ENCODE data around the gene CADM3.

CADM3 gene

DNA sequence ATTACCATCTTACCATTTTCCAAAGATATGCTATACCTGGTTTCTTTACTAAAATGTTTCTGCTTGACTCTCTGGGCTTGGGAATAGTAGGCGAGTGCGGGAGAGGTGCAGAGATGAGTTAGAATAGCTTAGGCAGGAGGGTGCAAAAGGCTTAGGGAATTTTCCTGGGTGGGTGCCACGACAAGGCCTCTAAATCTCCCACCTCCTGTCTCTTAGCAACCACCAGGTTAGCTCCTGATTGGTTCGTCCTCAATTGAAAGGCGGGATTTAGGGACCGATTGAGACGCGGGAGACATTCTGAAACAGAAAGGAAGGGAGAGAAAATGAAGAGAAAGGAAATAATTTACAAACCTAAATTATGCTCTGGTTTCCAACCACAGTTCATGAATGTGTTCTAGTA, 36.4 kb downstream of the CADM3 start:
- TF ChIP-seq, protein P1, sequence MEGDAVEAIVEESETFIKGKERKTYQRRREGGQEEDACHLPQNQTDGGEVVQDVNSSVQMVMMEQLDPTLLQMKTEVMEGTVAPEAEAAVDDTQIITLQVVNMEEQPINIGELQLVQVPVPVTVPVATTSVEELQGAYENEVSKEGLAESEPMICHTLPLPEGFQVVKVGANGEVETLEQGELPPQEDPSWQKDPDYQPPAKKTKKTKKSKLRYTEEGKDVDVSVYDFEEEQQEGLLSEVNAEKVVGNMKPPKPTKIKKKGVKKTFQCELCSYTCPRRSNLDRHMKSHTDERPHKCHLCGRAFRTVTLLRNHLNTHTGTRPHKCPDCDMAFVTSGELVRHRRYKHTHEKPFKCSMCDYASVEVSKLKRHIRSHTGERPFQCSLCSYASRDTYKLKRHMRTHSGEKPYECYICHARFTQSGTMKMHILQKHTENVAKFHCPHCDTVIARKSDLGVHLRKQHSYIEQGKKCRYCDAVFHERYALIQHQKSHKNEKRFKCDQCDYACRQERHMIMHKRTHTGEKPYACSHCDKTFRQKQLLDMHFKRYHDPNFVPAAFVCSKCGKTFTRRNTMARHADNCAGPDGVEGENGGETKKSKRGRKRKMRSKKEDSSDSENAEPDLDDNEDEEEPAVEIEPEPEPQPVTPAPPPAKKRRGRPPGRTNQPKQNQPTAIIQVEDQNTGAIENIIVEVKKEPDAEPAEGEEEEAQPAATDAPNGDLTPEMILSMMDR (IDR thresholded peaks at IDR 0.05; ENCODE audit: low read depth, low read length), result no peak
- no peak overlapping the region for H3K4me3 ChIP-seq (ENCODE audit: low read depth, low read length)
- DNase-seq, result no peak
- no peaks in the 10 kb centered on the region for H3K36me3 ChIP-seq
- peaks cover 3% of the 10 kb centered on the region for H3K9me3 ChIP-seq (ENCODE audit: severe bottlenecking)
- peaks cover 95% of the 10 kb centered on the region for H3K27me3 ChIP-seq (ENCODE audit: insufficient read depth, low read depth, severe bottlenecking)
- no peak overlapping the region for H3K27ac ChIP-seq

DNA sequence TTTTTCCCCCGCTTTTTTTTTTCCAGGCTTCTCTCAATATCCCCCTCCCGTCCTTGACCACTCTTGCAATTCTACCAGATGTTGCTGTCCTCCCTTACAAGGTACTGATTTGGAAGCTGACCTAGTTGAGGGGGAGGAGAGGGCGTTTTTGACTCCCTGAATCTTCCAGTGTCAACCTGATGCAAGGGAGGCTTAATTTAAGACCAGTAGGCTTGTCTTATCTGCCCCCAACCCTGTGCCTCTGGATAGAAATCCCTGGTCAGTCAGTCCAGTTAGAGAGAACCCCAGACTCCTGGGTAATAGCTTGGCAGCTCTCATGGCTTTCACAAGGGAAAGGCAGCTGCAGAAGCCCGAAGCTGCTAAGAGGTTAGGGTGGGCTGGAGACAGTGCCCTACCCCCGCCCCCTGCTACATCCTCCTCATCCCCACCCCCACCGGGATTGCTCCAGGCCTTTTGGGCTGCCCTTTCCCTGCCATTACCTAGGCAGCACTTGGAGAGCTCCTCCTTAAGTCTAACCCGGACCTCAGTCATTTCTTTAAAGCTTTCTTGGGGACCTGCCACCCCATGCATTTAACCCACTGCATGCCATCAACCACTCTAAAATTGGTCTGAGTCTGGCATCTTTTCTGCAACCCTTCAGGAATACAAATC, 36.9 kb downstream of the CADM3 start:
- Histone ChIP-seq H3K27ac (no peak overlapping the region), H3K36me3 (no peaks in the 10 kb centered on the region), H3K9me3 (ENCODE audit: severe bottlenecking) (peaks cover 3% of the 10 kb centered on the region), H3K4me3 (ENCODE audit: low read depth, low read length) (no peak overlapping the region), H3K27me3 (ENCODE audit: insufficient read depth, low read depth, severe bottlenecking) (peaks cover 92% of the 10 kb centered on the region)
- TF ChIP-seq, protein P1 (IDR thresholded peaks at IDR 0.05; ENCODE audit: low read depth, low read length), result no peak
- no peak for DNase-seq

DNA sequence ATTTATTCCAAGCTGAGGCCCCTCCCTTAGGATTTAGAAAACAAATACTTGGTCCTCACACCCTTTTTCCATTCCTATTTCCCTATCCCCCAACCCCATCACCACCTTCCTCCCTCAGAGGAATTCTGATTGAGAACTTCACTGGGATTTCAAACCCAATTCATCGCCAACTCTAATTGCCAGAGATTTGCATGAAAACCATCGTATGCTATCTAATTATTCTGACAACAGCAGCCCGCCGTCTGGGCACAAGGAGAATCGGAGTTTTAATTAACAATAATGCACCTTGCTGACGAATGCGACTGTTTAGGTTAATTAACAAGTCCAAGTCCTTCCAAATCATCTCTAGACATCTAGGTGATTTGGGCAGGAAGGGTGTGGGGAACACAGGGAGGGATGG, 37.6 kb downstream of the CADM3 start:
- TF ChIP-seq, protein P1 (IDR thresholded peaks at IDR 0.05; ENCODE audit: low read depth, low read length), result no peak
- H3K36me3 ChIP-seq, result no peaks in the 10 kb centered on the region
- peaks cover 3% of the 10 kb centered on the region for H3K9me3 ChIP-seq (ENCODE audit: severe bottlenecking)
- H3K4me3 ChIP-seq (ENCODE audit: low read depth, low read length), result no peak overlapping the region
- no peak for DNase-seq
- peaks cover 86% of the 10 kb centered on the region for H3K27me3 ChIP-seq (ENCODE audit: insufficient read depth, low read depth, severe bottlenecking)
- H3K27ac ChIP-seq, result no peak overlapping the region

DNA sequence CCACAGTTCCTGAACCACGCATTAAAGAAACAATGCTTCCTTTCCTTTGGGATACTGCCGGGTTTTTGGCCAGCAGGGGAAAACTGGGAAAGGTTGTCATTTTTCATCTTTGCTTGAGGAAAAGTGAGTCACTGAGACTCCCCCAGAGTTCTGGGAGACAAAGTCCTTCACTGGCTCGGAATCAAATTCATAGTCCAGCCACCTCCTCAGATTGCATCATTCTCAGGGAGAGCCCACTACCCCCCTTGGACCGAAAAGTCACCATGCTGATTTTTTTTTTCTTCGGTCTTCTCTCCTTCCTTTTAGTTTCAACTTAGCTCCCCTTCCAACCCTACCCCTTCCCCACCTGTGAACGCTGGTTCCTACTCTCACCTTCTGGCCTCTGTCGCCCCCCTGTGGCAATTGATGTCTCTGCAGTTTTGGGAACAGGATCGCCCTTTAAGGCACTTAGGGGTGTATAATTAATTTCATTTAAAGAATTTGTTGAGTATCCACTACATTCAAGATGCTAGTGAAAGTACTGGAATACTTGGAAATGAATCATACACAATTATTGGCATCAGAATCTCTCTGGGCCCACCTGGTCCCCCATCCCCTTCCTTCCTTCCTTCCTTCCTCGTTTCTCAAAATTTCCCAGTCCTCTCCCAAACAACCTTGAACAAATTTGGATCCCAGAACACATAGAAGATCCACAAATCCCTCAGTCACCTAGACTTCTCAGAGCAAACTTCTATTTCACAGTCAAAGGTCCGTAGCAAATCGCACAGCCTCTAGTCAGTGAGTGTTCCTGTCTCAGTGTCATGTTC, 40.1 kb downstream of the CADM3 start:
- H3K27ac ChIP-seq, result no peak overlapping the region
- TF ChIP-seq, protein P1 (IDR thresholded peaks at IDR 0.05; ENCODE audit: low read depth, low read length), result peak; percentile 84
- peak; percentile 62 for DNase-seq
- H3K4me3 ChIP-seq (ENCODE audit: low read depth, low read length), result no peak overlapping the region
- no peaks in the 10 kb centered on the region for H3K36me3 ChIP-seq
- peaks cover 85% of the 10 kb centered on the region for H3K27me3 ChIP-seq (ENCODE audit: insufficient read depth, low read depth, severe bottlenecking)
- peaks cover under 1% of the 10 kb centered on the region for H3K9me3 ChIP-seq (ENCODE audit: severe bottlenecking)

DNA sequence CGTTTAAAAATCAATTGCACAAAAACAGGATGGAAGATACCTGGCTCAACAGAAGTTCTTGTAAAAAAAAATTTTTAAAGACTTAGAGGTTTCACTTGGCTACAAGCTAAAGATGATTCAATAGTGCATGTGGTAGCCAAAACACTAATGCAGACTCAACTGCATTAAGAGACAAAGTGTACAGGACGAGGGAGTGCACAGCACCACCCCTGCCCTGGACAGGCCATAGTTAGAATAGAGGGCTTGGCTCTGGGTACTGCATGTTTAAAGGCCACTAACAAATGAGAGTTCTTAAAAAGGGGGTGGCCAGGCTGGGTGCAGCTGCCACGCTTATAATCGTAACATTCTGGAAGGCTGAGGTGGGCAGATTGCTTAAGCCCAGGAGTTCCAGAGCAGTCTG, 41.2 kb downstream of the CADM3 start:
- TF ChIP-seq, protein P1 (IDR thresholded peaks at IDR 0.05; ENCODE audit: low read depth, low read length), result no peak
- peaks cover 85% of the 10 kb centered on the region for H3K27me3 ChIP-seq (ENCODE audit: insufficient read depth, low read depth, severe bottlenecking)
- H3K9me3 ChIP-seq (ENCODE audit: severe bottlenecking), result no peaks in the 10 kb centered on the region
- no peak overlapping the region for H3K4me3 ChIP-seq (ENCODE audit: low read depth, low read length)
- H3K27ac ChIP-seq, result no peak overlapping the region
- no peak for DNase-seq
- no peaks in the 10 kb centered on the region for H3K36me3 ChIP-seq

Data from WERI-Rb-1 (cell line).